ENCODE measurements around the gene AKT1S1. TPM values are rescaled to one million over a fixed set of nuclear protein-coding genes. Genes with fewer than 3 reads are reported as not detected.

Gene AKT1S1
- total RNA-seq, 2 experiments from 2014 or later, result 7.3 to 19.8 TPM

GRCh38 chr19:49877879-49878743, 956 bp upstream of the AKT1S1 start:
- CTCF ChIA-PET (ENCODE audit: unreplicated experiment), result interaction anchor here (0.7 kb wide), 1 partner anchor 13 kb away, joined by 3 read pairs; no protein-coding TSS in a partner anchor
- intact Hi-C loops (cut with micrococcal nuclease; ENCODE audit: unreplicated experiment), result loop anchor here (1.0 to 5.0 kb wide), 4 partner anchors 46 to 286 kb away; partner anchors contain the start of genes ATF5, FUZ, NUP62 and PRR12
- POLR2A ChIA-PET, result no interaction called here
- Histone ChIP-seq H3K4me1 (ENCODE audit: insufficient read depth, low read length, poor library complexity, severe bottlenecking) (peaks cover 28% of the 10 kb centered on the region), H2AFZ (ENCODE audit: low read length) (peak overlapping the region; percentile 84; the same call in 1 of the 2 replicates), H3K4me3 (ENCODE audit: low read depth, low read length, poor library complexity, severe bottlenecking) (peak overlapping the region; percentile 90), H3K9me2 (ENCODE audit: insufficient read depth, low read length) (no peaks in the 10 kb centered on the region), H3K9me3 (ENCODE audit: low read length) (no peaks in the 10 kb centered on the region), H3K27ac (ENCODE audit: low read depth, low read length, poor library complexity, severe bottlenecking) (peak overlapping the region; percentile 80), H3K36me3 (ENCODE audit: insufficient read depth, low read length) (peaks cover 21% of the 10 kb centered on the region), H4K20me1 (ENCODE audit: insufficient read depth, low read length) (no peaks in the 10 kb centered on the region), H3K79me2 (ENCODE audit: insufficient read depth, low read depth, low read length) (peaks cover 13% of the 10 kb centered on the region; the same call in 1 of the 2 replicates), H3K4me2 (ENCODE audit: low read length) (peak overlapping the region; percentile 98)
- BruUV-seq (replicated peaks), result no TSS peak
- no peak for TF ChIP-seq EZH2phosphoT487 (IDR thresholded peaks at IDR 0.05; ENCODE audit: borderline replicate concordance, low read depth, low read length)
- TF ChIP-seq CTCF (conservative IDR thresholded peaks at IDR 0.05; ENCODE audit: low read length), result no peak
- DNase-seq (ENCODE audit: low spot score), result peak; percentile 98

- ChIA-PET CTCF (ENCODE audit: unreplicated experiment) (no interaction called here), POLR2A (interaction anchor here (0.5 to 1.4 kb wide), 4 partner anchors 9 to 52 kb away, joined by 3 read pairs; no protein-coding TSS in a partner anchor)
- peaks cover 28% of the 10 kb centered on the region for H3K4me1 ChIP-seq (ENCODE audit: insufficient read depth, low read length, poor library complexity, severe bottlenecking)
- H3K4me2 ChIP-seq (ENCODE audit: low read length), result peak overlapping the region; percentile 98
- H3K79me2 ChIP-seq (ENCODE audit: insufficient read depth, low read depth, low read length), result peaks cover 13% of the 10 kb centered on the region; the same call in 1 of the 2 replicates
- TF ChIP-seq EZH2phosphoT487 (IDR thresholded peaks at IDR 0.05; ENCODE audit: borderline replicate concordance, low read depth, low read length), result no peak
- no peak for TF ChIP-seq CTCF (conservative IDR thresholded peaks at IDR 0.05; ENCODE audit: low read length)
- no peaks in the 10 kb centered on the region for H4K20me1 ChIP-seq (ENCODE audit: insufficient read depth, low read length)
- peak; percentile 99 for DNase-seq (ENCODE audit: low spot score)
- peak overlapping the region; percentile 90 for H3K4me3 ChIP-seq (ENCODE audit: low read depth, low read length, poor library complexity, severe bottlenecking)
- H3K36me3 ChIP-seq (ENCODE audit: insufficient read depth, low read length), result peaks cover 13% of the 10 kb centered on the region; the same call in 1 of the 2 replicates
- intact Hi-C loops (cut with micrococcal nuclease; ENCODE audit: unreplicated experiment), result loop anchor here (1.0 to 5.0 kb wide), 4 partner anchors 48 to 284 kb away; partner anchors contain the start of genes ATF5, FUZ, NUP62 and PRR12
- no peaks in the 10 kb centered on the region for H3K9me2 ChIP-seq (ENCODE audit: insufficient read depth, low read length)
- no peaks in the 10 kb centered on the region for H3K9me3 ChIP-seq (ENCODE audit: low read length)
- no TSS peak for BruUV-seq (replicated peaks)
- peak overlapping the region; percentile 84 for H2AFZ ChIP-seq (ENCODE audit: low read length)
- peak overlapping the region; percentile 80 for H3K27ac ChIP-seq (ENCODE audit: low read depth, low read length, poor library complexity, severe bottlenecking)
Measured at GRCh38 chr19:49876422-49877019, 634 bp downstream of the AKT1S1 start.
